ENCODE data around the gene TNNT1.

GRCh38 chr19:55174425-55175116 is 25.6 kb upstream of the TNNT1 start:
- TF ChIP-seq, protein P1, sequence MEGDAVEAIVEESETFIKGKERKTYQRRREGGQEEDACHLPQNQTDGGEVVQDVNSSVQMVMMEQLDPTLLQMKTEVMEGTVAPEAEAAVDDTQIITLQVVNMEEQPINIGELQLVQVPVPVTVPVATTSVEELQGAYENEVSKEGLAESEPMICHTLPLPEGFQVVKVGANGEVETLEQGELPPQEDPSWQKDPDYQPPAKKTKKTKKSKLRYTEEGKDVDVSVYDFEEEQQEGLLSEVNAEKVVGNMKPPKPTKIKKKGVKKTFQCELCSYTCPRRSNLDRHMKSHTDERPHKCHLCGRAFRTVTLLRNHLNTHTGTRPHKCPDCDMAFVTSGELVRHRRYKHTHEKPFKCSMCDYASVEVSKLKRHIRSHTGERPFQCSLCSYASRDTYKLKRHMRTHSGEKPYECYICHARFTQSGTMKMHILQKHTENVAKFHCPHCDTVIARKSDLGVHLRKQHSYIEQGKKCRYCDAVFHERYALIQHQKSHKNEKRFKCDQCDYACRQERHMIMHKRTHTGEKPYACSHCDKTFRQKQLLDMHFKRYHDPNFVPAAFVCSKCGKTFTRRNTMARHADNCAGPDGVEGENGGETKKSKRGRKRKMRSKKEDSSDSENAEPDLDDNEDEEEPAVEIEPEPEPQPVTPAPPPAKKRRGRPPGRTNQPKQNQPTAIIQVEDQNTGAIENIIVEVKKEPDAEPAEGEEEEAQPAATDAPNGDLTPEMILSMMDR (conservative IDR thresholded peaks at IDR 0.05 in 1 of 2, IDR thresholded peaks at IDR 0.05 in 1 of 2; ENCODE audit: extremely low read depth in 1 of 2, insufficient read depth in 1 of 2, low read depth in 1 of 2, low read length in 2 of 2): no peak
- peak; percentile 12 for TF ChIP-seq EZH2 (IDR thresholded peaks at IDR 0.05; ENCODE audit: borderline replicate concordance, low read length)

Data from mammary epithelial cell (primary cell).